ENCODE measurements around the gene PMIS2. TPM values are rescaled to one million over a fixed set of nuclear protein-coding genes. Genes with fewer than 3 reads are reported as not detected.

PMIS2 gene
- total RNA-seq, 4 donors from 2014 or later: not detected

- TF ChIP-seq POLR2AphosphoS5 (IDR thresholded peaks at IDR 0.05) (no peak), EP300 (IDR thresholded peaks at IDR 0.05) (no peak)
- Histone ChIP-seq H3K4me3 (no peak overlapping the region), H3K4me1 (peaks cover 0 to 16% (median 7%) of the 10 kb centered on the region in 3 donors), H3K9me3 (peaks cover 0 to 8% (median 0%) of the 10 kb centered on the region in 3 donors), H3K36me3 (no peaks in the 10 kb centered on the region), H3K27me3 (peaks cover 83% of the 10 kb centered on the region), H3K27ac (no peak overlapping the region)
- ATAC-seq: no peak
- WGBS, 2 donors (ENCODE audit: low coverage in 1 of 2): 73 to 88% methylated on average over 4 to 6 of the region's 6 CpGs
Observed at GRCh38 chr19:35561436-35561835, 24.5 kb upstream of the PMIS2 start.

- 50 to 63% methylated on average over 3 to 5 of the region's 17 CpGs for WGBS, 2 donors (ENCODE audit: low coverage in 1 of 2)
- peaks cover 0 to 8% (median 0%) of the 10 kb centered on the region in 3 donors for H3K9me3 ChIP-seq
- H3K4me1 ChIP-seq: peaks cover 0 to 15% (median 7%) of the 10 kb centered on the region in 3 donors
- H3K27ac ChIP-seq: no peak overlapping the region
- H3K36me3 ChIP-seq: no peaks in the 10 kb centered on the region
- no peak for ATAC-seq
- peaks cover 76% of the 10 kb centered on the region for H3K27me3 ChIP-seq
- no peak for TF ChIP-seq CTCF (IDR thresholded peaks at IDR 0.05)
- TF ChIP-seq POLR2AphosphoS5 (IDR thresholded peaks at IDR 0.05): no peak
- TF ChIP-seq EP300 (IDR thresholded peaks at IDR 0.05): no peak
- no peak for TF ChIP-seq POLR2A (IDR thresholded peaks at IDR 0.05)
- H3K4me3 ChIP-seq: no peak overlapping the region
Observed at GRCh38 chr19:35562336-35562735, 23.6 kb upstream of the PMIS2 start.

GRCh38 chr19:35562776-35563175 is 23.2 kb upstream of the PMIS2 start:
- WGBS, 2 donors (ENCODE audit: low coverage in 1 of 2): 50 to 54% methylated on average over 2 of the region's 2 CpGs
- no peak for ATAC-seq
- H3K4me3 ChIP-seq: no peak overlapping the region
- H3K9me3 ChIP-seq: peaks cover 0 to 8% (median 0%) of the 10 kb centered on the region in 3 donors
- H3K36me3 ChIP-seq: no peaks in the 10 kb centered on the region
- TF ChIP-seq POLR2A (IDR thresholded peaks at IDR 0.05) (no peak), POLR2AphosphoS5 (IDR thresholded peaks at IDR 0.05) (no peak), CTCF (IDR thresholded peaks at IDR 0.05) (no peak), EP300 (IDR thresholded peaks at IDR 0.05) (no peak)
- no peak overlapping the region for H3K27ac ChIP-seq
- H3K4me1 ChIP-seq: peaks cover 0 to 11% (median 7%) of the 10 kb centered on the region in 3 donors
- H3K27me3 ChIP-seq: peaks cover 72% of the 10 kb centered on the region

- H3K36me3 ChIP-seq: no peaks in the 10 kb centered on the region
- peaks cover 0 to 4% (median 0%) of the 10 kb centered on the region in 3 donors for H3K9me3 ChIP-seq
- 41% methylated on average over 3 of the region's 15 CpGs; no CpG with 5 or more reads in 1 of the 2 donors for WGBS, 2 donors (ENCODE audit: low coverage in 1 of 2)
- peaks cover 72% of the 10 kb centered on the region for H3K27me3 ChIP-seq
- H3K4me3 ChIP-seq: no peak within 1 kb of the TSS
- H3K27ac ChIP-seq: no peak within 1 kb of the TSS
- no peak for TF ChIP-seq CTCF (IDR thresholded peaks at IDR 0.05)
- no peak for TF ChIP-seq POLR2AphosphoS5 (IDR thresholded peaks at IDR 0.05)
- no peak for TF ChIP-seq EP300 (IDR thresholded peaks at IDR 0.05)
- no peak for TF ChIP-seq POLR2A (IDR thresholded peaks at IDR 0.05)
- no peak for ATAC-seq
- H3K4me1 ChIP-seq: peaks cover 0 to 5% (median 3%) of the 10 kb centered on the region in 3 donors
Observed at GRCh38 chr19:35563207-35563829, 22.7 kb upstream of the PMIS2 start, which contains the start of gene ATP4A. Gene ATP4A (minus strand): TSS chr19:35563658. CDS start chr19:35563629, 29 bp downstream.

- WGBS, 2 donors (ENCODE audit: low coverage in 1 of 2): 57 to 67% methylated on average over 3 to 8 of the region's 12 CpGs
- no peak for ATAC-seq
- TF ChIP-seq POLR2A (IDR thresholded peaks at IDR 0.05): no peak
- no peak for TF ChIP-seq POLR2AphosphoS5 (IDR thresholded peaks at IDR 0.05)
- no peak for TF ChIP-seq EP300 (IDR thresholded peaks at IDR 0.05)
- TF ChIP-seq CTCF (IDR thresholded peaks at IDR 0.05): no peak
- no peaks in the 10 kb centered on the region for H3K9me3 ChIP-seq
- no peak overlapping the region for H3K27ac ChIP-seq
- H3K4me3 ChIP-seq: no peak overlapping the region
- H3K36me3 ChIP-seq: no peaks in the 10 kb centered on the region
- peaks cover 72% of the 10 kb centered on the region for H3K27me3 ChIP-seq
- no peaks in the 10 kb centered on the region for H3K4me1 ChIP-seq
Observed at GRCh38 chr19:35565016-35565856, 20.7 kb upstream of the PMIS2 start.
